ENCODE data around the gene ZCWPW2.

ZCWPW2 gene

GRCh38 chr3:28348629-28349468 lies at the start of gene ZCWPW2, which contains the start of gene AZI2 (continued):
- no peak for TF ChIP-seq ZNF280D (tag by site-specific recombination; IDR thresholded peaks at IDR 0.05)
- TF ChIP-seq PRDM2 (tag by site-specific recombination; IDR thresholded peaks at IDR 0.05; ENCODE audit: borderline replicate concordance): no peak
- TF ChIP-seq GLI2 (tag by site-specific recombination; IDR thresholded peaks at IDR 0.05; ENCODE audit: borderline replicate concordance, low read depth): no peak
- no peak for TF ChIP-seq ZNF133 (tag by site-specific recombination; IDR thresholded peaks at IDR 0.05)
- TF ChIP-seq RBAK (tag by site-specific recombination; IDR thresholded peaks at IDR 0.05): no peak
- TF ChIP-seq PRDM6 (tag by site-specific recombination; IDR thresholded peaks at IDR 0.05): no peak
- TF ChIP-seq YY2 (tag by site-specific recombination; IDR thresholded peaks at IDR 0.05): no peak
- no peak for TF ChIP-seq AEBP2 (tag by site-specific recombination; IDR thresholded peaks at IDR 0.05; ENCODE audit: borderline replicate concordance)
- no peak for TF ChIP-seq ZBTB7A (tag by site-specific recombination; IDR thresholded peaks at IDR 0.05; ENCODE audit: low read depth)
- TF ChIP-seq ZSCAN4 (tag by site-specific recombination; IDR thresholded peaks at IDR 0.05): no peak
- TF ChIP-seq ZNF791 (tag by site-specific recombination; IDR thresholded peaks at IDR 0.05): no peak
- TF ChIP-seq MYNN (tag by site-specific recombination; IDR thresholded peaks at IDR 0.05; ENCODE audit: borderline replicate concordance): no peak
- TF ChIP-seq ZEB2 (tag by site-specific recombination; IDR thresholded peaks at IDR 0.05): peak; percentile 90
- peak; percentile 81; the same call in 1 of the 2 replicates for TF ChIP-seq KLF8 (tag by site-specific recombination; IDR thresholded peaks at IDR 0.05)
- peak; percentile 53; the same call in 1 of the 2 replicates for TF ChIP-seq ZNF610 (tag by site-specific recombination; IDR thresholded peaks at IDR 0.05; ENCODE audit: borderline replicate concordance)
- no peak for TF ChIP-seq ZNF112 (tag by site-specific recombination; IDR thresholded peaks at IDR 0.05)
- no peak for TF ChIP-seq ZNF26 (tag by site-specific recombination; IDR thresholded peaks at IDR 0.05)
- no peak for TF ChIP-seq ZNF677 (tag by site-specific recombination; IDR thresholded peaks at IDR 0.05)
- TF ChIP-seq ZFP41 (tag by site-specific recombination; IDR thresholded peaks at IDR 0.05; ENCODE audit: borderline replicate concordance): no peak
- TF ChIP-seq ZNF350 (tag by site-specific recombination; IDR thresholded peaks at IDR 0.05): no peak
- TF ChIP-seq ZNF837 (tag by site-specific recombination; IDR thresholded peaks at IDR 0.05): no peak
- no peak for TF ChIP-seq ZFP3 (tag by site-specific recombination; IDR thresholded peaks at IDR 0.05; ENCODE audit: low read depth)
- peak; percentile 73; the same call in 1 of the 2 replicates for TF ChIP-seq ZNF785 (tag by site-specific recombination; IDR thresholded peaks at IDR 0.05)
- TF ChIP-seq ZNF843 (tag by site-specific recombination; IDR thresholded peaks at IDR 0.05): 0 out of 2 replicates have a peak, but pooled peaks have one; percentile 37

Data from HEK293 (cell line).